GM12875 (cell line): ENCODE data around the gene OPRM1.

Experiments used
- H3K4me3 ChIP-seq: one replicate; pipeline ENCODE4 v1.5.1; 2011; ENCODE audit warnings: low read depth, low read length, control low read depth
- CTCF ChIP-seq: IDR thresholded peaks from 2 replicates; pipeline ENCODE4 v1.5.1; 2011; ENCODE audit warnings: low read depth, mild to moderate bottlenecking, control low read depth, inconsistent platforms, low read length, moderate library complexity, borderline replicate concordance; ENCODE audit not compliant: insufficient read depth

The OPRM1 gene

GRCh38 chr6:154202339-154202738 is 163.3 kb downstream of the OPRM1 start:
- no peak for TF ChIP-seq CTCF
- H3K4me3 ChIP-seq, result no peak overlapping the region

- no peak overlapping the region for H3K4me3 ChIP-seq
These were observed 163.9 kb downstream of the OPRM1 start for GRCh38 chr6:154202958-154203357.

GRCh38 chr6:154206141-154206540 is 167.1 kb downstream of the OPRM1 start:
- no peak for TF ChIP-seq CTCF
- H3K4me3 ChIP-seq, result no peak overlapping the region

More at GRCh38 chr6:154202958-154203357, 163.9 kb downstream of the OPRM1 start:
- no peak for TF ChIP-seq CTCF

- no peak overlapping the region for H3K4me3 ChIP-seq
- TF ChIP-seq CTCF, result no peak
These were observed 168.0 kb downstream of the OPRM1 start for GRCh38 chr6:154206996-154207395.

- no peak for TF ChIP-seq CTCF
- H3K4me3 ChIP-seq, result no peak overlapping the region
These were observed 170.5 kb downstream of the OPRM1 start for GRCh38 chr6:154209555-154209954.

GRCh38 chr6:154210678-154211077 is 171.6 kb downstream of the OPRM1 start:
- TF ChIP-seq CTCF, result no peak
- H3K4me3 ChIP-seq, result no peak overlapping the region

- H3K4me3 ChIP-seq, result no peak overlapping the region
- TF ChIP-seq CTCF, result no peak
These were observed 174.7 kb downstream of the OPRM1 start for GRCh38 chr6:154213782-154214181.
